ELF-1 (cell line): Measurements from ENCODE around the gene SPTBN1.

ENCODE experiments used
- DNase-seq: peaks from one replicate; pipeline ENCODE4 v3.0.0-alpha.2; 2016; ENCODE audit warnings: low read depth, low spot score

SPTBN1 gene

DNA sequence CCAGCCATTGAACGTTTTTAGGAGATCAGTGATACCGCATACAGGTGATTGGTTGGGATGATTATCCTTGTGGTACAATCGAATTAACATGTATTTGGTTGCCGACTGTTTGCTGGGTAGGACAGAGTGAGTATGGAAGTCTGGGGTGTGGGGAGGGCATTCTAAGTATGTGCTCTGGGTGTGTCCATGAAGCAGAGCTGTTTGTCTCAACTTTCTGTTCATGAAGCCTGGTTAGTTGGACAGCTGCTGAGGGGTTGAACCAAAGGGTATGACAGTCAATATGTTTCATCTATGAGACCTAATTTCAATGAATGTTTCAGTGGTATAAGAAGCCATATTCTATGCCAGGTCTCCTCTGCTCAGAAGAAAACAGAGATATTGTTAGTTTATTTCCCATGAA lies 21.9 kb upstream of the SPTBN1 start:
- DNase-seq, result no peak

DNA sequence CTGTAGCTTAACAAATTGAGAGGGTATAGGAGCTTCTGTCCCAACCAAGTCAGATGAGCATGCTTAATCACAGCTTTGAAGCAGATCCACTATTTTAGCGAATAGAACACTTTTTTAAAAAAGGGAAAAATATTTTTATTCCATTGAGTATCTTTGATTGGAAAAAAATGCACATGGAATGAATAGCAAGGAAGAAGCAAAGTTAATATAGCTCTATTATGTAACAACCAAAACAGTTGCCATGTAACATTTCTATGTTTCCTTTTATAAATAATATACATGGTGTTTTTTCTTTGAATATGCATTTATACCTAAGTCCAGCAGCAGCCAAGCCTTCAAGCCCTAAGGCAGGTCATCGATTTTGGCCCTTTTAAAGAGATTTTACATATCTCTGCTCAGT lies 21.4 kb upstream of the SPTBN1 start:
- no peak for DNase-seq

DNA sequence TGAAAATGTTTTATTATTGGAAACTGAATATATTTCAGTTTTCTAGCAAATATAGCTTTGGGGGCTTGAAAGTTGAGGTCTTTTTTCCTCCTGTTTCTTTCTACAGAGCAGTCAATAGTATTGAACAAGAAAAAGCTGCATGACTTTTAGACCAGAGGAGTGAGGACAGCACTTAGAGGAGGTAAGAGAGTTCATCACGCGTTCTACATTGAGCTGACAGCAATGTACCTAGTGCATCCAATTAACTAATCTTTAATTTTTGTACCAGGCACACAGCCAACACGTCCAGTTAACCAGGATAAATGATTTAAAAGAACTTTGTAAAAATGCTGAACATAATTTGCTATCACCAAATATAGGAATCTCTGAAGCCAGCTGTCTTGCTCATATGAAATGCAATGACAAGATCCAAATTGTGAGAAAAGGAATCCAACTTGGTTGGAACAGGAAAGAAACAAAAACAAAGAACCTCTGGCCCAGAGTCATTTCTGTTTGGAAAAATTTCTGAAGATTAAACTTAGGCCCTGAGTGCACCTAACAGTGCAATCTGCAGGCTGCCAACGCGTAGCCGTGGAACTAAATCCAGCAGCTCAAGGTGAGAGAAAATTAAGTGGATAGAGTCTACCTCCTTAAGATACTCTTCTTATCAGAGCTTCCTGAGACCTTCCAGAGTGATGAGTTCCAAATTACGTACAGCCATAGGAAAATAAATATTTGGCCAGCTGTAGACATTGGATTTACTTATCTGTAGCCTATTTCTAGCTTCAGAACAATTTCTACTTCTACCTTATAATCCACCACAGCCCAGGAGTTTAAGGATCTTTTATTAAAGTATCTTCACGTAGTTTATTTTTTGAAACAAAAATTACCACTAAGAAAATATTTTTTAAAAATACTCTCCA lies 20.6 kb upstream of the SPTBN1 start:
- DNase-seq, result no peak

DNA sequence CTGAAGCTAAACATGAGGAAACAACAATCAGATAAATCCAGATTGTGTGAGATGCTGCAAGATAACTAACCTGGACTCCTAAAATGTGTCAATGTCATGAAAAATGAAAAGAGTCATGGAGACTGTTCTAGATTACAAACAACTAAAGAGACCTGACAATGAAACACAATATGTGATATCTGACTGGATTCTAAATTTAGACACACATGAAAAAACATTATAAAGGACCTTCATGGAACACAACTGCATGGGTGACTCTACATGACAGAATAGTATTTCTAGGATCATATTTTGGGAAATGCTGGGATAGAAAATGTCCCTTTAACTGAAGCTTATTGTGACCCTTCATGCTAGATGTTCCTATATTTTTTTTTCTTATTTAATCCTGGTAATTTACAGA lies 18.5 kb upstream of the SPTBN1 start:
- DNase-seq, result no peak

DNA sequence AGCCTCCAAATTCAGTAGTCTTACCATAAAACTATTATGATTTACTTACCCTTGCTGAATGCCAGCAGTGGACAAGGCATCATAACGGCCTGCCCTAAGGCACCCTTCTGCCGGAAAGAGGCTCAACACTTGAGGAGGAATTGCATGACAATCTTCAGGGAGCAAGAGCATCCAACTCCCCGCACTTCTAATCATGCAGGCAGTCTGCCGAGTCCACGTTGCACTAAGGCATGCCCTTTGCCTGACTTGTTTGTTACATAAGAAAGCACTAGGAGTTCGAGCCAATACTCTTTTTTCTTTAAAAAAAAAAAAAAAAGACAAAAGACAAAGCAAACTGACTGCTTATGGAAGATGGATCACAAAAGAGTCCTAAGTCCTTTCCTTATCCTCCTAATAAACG lies 17.9 kb upstream of the SPTBN1 start:
- DNase-seq, result no peak

DNA sequence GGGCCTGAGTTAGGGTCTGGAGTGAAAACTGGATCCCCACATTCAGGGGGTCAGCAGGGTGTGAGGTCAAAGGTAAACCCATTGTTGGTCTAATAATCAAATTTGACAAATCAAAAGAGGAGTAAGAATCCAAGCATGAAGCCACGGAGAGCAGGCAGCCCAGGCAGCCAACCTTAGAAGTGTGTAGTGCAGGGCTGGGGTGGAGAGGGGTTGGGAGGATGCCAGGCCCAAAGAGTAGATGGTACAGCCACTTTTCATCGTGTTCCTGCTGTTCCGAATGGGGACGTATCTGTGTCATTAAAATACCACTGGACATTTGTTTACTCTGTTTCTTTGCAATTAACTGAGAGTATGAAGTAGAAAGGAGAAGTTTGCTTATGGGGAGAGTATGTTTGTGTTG lies 16.5 kb upstream of the SPTBN1 start:
- DNase-seq, result no peak

DNA sequence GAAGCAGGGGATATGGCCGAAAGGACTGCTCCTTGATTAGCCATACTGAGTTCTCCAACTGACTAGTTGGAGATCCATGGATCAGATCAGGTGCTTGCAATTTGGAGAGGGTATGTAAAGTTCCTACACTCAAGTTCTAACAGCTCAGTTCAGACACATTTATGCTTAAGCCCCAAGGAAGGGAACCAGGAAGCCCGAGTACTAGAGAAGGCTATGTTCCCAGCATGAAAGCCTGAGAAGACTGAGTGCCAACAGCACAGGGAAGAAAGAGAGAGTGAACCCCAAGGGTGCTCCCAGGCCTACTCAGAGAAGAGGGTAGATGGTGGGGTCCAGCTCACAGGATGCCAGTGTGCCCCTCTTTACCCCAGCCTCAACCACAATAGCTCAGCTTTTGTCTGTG lies 16.1 kb upstream of the SPTBN1 start:
- DNase-seq, result no peak

DNA sequence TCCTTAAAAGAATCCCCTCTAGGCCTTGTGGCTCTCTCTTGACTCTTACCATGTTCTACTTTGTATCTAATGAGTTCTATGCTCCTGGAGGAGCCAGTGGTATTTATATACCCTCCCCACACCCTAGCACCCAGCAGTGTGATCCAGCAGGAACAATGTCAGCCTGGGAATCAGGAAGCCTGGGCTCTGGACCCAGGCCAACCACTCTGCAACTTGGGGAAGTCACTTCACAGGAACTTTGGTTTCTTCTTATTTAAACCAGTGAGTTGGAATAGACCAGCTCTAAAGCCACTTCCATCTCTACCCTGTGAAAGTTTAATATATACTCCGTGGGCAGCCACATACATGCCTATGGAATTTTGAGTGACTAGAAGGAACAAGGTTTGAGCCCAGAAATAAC lies 11.6 kb upstream of the SPTBN1 start:
- DNase-seq, result no peak

DNA sequence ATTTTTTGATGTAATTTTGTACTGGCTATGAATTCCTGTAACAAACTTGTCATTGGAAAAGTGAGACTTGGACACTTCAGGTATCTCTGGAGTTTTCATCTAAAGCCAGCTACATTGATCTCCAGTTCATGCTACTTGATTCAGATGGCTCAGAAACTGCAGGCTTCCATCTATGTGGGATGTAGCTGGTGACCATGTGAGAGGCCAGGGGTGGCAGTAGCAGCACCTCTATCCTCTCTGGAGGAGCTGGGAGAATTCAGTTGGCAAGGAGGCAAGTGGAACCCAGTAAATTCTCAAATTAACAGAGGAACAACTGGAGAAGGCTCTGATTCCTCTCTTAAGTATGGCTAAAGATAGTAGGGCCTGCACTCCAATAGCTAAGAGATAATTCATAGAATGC lies 10.0 kb upstream of the SPTBN1 start:
- no peak for DNase-seq

DNA sequence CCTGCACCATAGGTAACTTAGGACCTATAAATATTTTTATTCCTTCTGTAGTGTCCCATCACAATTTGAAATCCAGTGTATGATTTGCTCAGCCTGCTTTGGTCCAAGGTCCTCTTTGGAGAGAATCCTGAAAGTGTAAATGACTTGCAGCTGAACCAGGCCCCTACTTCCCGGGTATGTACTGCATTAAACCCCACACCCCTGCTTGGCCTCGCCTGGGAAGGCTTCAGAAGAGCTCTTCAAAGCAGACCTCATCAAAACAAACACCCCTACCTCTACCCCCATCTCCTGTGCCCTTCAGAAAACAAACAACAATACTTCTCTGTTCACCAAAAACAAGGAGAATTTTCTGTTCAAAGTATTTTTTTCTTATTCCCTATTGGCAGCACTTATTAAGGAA lies 9.5 kb upstream of the SPTBN1 start:
- DNase-seq, result no peak

DNA sequence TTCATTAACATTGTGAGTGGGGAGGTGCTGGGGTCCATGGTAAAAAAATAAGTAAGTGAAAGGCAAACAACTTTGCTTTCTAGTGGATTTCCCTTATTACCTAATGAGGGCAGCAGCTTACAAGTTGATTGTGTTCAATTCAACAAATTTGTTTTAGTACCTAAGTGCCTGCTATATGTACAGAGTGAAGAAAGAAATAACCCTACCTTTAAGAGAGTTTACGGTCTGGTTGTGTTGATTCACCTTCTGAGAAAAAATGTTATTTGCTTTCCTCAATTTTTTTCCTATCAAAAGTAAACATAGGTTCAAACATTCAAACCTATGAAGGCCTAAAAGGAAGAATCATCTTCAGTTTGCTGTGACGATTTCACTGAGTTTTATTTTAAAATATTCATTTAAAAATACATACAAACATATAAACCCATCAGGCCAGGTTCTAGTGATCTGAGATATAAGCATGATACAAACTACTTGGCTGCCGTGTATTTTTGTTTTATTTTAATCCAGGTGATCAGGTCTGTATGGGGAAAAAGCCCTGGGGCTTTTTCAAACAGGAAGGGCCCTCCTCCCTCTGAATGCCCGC lies 1.5 kb upstream of the SPTBN1 start:
- no peak for DNase-seq

DNA sequence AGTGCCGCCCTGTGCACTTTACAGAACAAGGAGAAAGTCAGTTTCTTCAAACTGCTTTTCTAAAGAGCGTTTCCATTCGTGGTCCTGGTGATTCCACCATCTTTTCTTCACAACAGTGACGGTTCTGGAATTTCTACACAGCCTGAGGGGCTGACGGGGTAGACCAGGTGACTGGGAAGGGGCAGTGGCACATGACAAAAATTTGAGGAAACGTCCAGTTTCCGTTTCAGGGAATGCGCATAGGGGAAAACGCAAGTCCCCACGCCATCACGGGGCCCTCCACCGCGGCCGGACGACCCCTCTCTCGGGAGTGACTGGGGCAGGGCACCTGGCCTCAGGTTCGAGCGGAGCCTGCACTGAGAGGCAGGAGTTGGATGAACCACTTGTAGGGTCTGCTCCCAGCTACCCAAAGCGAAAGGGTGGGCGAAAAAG lies 980 bp upstream of the SPTBN1 start:
- DNase-seq, result peak; percentile 56

DNA sequence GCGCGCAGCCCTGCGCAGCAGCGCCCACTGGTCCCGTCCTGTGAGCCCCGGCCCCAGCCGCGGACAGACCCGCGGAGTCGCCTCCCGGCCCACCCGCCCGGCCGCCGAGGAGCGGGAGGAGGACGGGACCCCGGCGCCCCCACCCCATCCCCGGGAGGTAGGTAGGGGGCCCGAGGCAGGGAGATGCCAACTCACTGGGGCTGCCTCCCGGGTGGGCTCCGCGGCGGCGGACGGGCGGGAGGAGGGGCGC lies 160 bp downstream of the SPTBN1 start:
- no peak for DNase-seq

DNA sequence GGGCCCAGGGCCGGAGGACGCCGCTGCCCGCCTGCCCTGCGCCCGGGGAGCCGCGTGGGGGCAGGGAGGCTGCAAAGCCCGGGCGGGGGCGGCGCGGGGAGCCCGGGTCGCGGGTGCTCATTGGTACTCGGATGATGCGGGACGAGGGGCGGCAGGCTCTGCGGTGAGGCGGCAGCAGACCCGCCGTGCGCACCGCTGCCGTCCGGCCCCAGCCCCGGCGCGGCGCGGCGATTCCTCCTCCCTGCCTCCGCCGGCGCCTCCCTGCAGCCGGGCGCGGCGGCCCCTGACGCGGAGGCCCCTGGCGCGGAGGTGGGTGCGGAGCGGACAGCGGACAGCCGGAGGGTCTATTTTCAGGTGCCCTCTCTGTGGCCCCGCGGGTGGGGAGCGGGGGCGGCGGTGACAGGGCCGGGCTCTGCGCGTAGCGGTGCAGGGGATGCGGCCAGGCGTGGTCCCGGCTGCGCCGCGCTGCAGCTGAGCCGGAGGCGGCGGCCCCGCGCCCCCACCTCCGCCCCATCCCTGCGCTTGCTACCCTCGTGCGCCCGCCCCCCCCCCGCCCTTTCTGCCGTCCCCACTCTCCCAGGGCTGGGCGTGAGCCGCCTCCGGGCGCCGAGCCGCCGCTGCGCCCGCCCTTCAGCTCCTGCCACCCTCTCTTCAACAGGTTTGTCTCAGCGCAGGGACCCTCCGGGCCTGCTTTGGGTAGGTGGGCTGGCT lies 640 bp downstream of the SPTBN1 start:
- peak; percentile 28 for DNase-seq

DNA sequence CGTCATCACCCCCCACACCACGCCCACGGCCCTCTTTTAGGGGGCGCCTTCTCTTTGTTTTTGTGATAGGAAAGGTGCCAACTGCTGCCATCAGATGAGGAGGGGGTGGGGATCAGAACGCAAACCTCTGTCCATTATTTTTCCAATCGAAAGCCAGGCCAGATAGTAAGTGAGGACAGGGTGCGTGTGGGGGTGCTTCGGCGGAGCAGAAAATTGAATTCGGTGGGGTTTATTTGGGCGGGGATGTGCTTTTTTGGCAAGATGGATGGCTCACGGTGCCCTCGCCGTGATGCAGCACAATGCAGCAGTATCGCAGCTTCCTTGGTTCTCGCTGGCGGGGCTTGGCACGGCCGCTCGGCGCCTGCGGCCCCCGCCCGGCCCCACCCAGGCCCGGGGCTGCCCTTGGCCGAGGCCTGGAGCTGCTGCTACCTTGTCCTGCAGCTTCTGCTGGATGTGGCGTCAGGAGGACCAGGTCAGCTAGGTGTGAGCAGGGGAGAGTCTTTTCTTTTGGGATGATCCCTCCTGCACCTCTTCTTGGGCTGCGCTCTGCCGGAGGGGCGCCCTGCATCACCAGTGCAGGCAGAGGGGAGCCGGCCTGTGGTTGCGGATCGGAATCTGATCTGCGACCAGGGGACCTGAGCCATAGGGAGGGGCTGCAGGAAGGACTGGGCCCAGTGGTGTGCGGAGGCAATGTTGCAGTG lies 1.3 kb downstream of the SPTBN1 start:
- peak; percentile 45 for DNase-seq

DNA sequence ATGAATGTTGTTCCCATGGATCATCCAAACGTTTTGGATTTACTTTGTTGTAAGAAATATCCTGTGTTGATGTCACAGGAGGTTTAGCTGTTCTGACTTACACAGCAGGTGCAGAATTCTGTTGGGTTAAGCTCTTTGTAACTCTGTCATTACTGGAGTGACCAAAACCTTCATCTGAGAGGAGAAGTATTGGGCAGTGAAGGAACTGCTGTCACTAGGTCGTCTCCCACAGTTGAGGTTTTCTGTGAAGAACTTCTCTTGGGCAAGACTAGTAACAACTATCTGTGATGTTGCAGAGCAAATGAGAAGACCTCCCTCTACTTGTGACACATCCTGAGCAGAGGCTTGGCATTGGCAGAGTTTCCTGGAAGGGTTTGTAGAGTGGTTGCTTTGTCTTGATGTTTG lies 2.9 kb downstream of the SPTBN1 start:
- DNase-seq, result no peak

DNA sequence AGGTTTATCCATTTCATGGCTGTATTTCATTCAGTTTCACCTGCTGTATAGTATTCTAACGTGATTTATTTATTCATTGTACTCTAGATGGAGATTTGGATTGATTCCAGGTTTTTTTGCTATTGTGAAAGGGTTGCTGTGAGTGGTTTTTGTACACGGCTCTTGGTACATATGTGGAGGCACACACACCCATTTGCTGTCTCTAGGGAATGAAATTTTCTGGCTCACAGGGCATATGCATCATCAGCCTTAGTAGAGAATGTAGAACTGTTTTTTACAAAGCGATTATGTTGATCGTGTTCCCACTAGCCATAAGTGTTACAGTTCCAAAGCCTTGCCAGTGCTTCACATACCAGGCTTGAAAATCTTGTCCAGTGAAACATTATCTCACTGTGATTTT lies 5.1 kb downstream of the SPTBN1 start:
- DNase-seq, result no peak

DNA sequence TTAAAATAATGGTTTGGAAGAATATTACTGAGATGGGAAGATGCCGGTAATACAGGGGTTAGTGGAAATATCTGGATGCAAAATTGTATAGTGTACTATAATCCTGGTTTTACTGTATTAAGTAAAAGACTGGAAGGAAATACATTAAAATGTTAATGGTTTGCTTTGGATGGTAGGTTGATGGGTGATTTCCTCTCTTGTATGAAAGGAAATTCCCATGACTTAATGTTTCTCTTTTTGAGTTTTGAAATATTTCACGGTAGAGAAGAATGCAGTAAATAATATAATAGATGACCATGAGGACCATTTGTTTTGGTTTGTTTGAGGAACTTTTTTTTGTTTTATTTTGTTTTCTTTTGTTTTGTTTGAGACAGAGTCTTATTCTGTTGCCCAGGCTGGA lies 8.2 kb downstream of the SPTBN1 start:
- no peak for DNase-seq

DNA sequence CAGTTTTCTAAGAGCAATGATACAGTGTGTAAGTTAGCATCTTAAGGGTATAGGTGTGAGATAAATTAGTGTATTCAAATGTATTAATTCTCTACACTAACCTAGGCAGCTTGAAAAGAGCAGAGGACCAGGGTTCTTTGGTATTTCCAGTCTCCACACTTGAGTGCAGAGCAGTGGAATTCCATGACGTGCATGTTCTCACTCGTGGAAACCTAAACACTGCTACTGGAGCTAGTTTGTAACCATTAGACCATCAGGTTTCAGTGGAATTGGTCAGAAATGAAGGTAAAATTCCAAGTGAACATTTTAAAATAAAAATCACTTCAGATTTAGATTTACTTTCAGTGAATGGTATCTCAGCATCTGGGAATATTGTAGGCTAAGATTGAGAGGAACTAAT lies 9.0 kb downstream of the SPTBN1 start:
- DNase-seq, result no peak

DNA sequence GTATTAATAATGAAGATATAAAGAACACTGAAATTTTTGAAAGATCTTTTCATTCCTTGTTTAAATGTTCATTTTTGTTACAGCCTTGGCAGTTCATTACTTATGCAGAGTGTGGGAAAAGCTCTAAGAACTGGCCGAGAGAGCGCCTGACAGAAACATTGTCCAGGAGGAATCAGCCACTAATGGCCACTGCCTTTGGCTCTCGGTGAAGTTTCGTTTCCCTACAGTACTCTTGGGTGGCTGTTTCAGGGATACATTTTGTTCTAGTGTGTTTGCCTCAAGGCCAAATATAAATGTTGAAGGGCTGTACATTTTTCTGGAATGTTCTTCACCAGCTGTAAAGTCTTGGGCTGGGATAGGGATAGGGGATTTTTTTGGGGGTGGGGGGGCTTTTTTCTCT lies 10.7 kb downstream of the SPTBN1 start:
- DNase-seq, result no peak

DNA sequence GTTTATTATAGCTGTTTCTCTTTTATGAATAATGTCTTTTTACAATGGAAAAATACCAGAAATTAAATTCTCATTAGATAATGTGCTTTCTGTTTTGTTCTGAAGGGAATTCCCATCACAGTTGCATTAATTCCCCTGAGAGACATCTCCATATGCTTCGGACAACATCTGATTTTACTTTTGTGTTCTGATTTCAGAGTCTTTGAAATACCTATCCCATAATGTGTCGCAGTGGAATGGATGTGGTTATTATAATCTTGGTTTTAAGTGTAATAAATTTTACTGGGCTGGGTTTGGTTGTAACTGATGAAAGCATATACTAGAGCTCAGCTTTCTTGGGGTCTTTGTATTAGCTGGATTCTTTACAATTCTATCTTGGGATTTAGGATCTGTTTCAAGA lies 12.5 kb downstream of the SPTBN1 start:
- no peak for DNase-seq

DNA sequence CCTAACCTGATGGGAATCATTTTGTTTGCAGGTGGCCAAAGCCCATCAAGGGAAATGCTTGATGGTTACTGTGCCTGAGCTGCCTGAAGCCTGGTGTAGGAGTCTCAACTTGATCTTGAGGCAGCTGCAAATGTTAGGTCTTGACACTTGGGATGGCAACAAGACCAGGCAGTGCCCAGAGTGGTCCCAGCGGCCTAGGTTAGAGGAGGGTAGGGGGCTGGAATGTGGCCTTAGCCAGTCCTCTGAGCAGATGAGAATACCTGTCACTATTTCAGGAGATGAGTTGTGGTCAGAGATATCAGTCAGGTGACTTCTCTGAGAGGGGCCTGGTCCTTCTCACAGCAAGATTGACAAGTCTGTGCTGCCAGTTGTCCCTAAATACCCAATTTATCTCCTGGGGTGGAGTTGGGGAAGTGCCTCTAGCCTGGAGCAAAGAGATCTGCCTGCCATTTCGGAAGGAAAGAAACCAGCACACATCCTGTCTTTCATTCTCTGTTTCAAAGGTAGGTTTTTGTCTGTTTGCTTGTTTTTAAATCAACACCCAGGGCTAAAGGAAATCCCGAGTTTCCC lies 13.4 kb downstream of the SPTBN1 start:
- DNase-seq, result peak; percentile 91
